ENCODE measurements around the gene COX7A2L. TPM values are rescaled to one million over a fixed set of nuclear protein-coding genes. Genes with fewer than 3 reads are reported as not detected.

The COX7A2L gene
- polyA plus RNA-seq, 1 of the 3 experiments (the other 2 are of a cell fraction), result 77.6 TPM

- 70% methylated on average over 3 of the region's 3 CpGs for WGBS (ENCODE audit: low lambda C conversion rate)
- TF ChIP-seq TEAD4 (IDR thresholded peaks at IDR 0.05; ENCODE audit: borderline replicate concordance, insufficient read depth) (peak; percentile 22; the same call in 1 of the 2 replicates), MAX (IDR thresholded peaks at IDR 0.05; ENCODE audit: low read depth) (peak; percentile 29; the same call in 1 of the 2 replicates), FOSL2 (IDR thresholded peaks at IDR 0.05; ENCODE audit: borderline replicate concordance, low read depth) (peak; percentile 92), TCF12 (IDR thresholded peaks at IDR 0.05) (peak; percentile 77), EZH2phosphoT487 (IDR thresholded peaks at IDR 0.05; ENCODE audit: borderline replicate concordance, low read depth) (no peak), EP300 (IDR thresholded peaks at IDR 0.05; ENCODE audit: borderline replicate concordance in 1 of 2, low read depth in 1 of 2, low read length in 1 of 2) (peak in 1 of 2 experiments; percentile 75; a peak in 1 of 4 replicates), POLR2AphosphoS5 (IDR thresholded peaks at IDR 0.05; ENCODE audit: low read depth, low read length) (peak; percentile 59; the same call in 1 of the 2 replicates), FOXM1 (IDR thresholded peaks at IDR 0.05; ENCODE audit: low read depth) (no peak), JUND (IDR thresholded peaks at IDR 0.05) (peak; percentile 87), NFIC (IDR thresholded peaks at IDR 0.05; ENCODE audit: borderline replicate concordance) (peak; percentile 46; the same call in 1 of the 2 replicates), TAF1 (IDR thresholded peaks at IDR 0.05; ENCODE audit: borderline replicate concordance, low read depth, low read length) (no peak), PBX3 (IDR thresholded peaks at IDR 0.05) (peak; percentile 70)
Measured at GRCh38 chr2:42314892-42315468, 46.0 kb downstream of the COX7A2L start.

GRCh38 chr2:42312106-42312505 lies 48.9 kb downstream of the COX7A2L start:
- ChIA-PET POLR2A (no interaction called here), CTCF (interaction anchor here (1.9 kb wide), 1 partner anchor 16 kb away, joined by 5 read pairs; no protein-coding TSS in a partner anchor)
- Histone ChIP-seq H3K4me2 (no peak overlapping the region), H3F3A (replicated peaks; ENCODE audit: insufficient read depth) (peaks cover 28% of the 10 kb centered on the region), H3K4me3 (ENCODE audit: low read depth in 2 of 2, low read length in 1 of 2) (no peak overlapping the region), H3K9me3 (no peaks in the 10 kb centered on the region), H3K36me3 (replicated peaks in 1 of 2; ENCODE audit: control insufficient read depth in 1 of 2, insufficient read depth in 2 of 2, low read length in 1 of 2) (peaks cover 29 to 35% of the 10 kb centered on the region in 2 experiments), H3K4me1 (ENCODE audit: control insufficient read depth in 1 of 2, insufficient read depth in 2 of 2, low read depth in 1 of 2, low read length in 1 of 2) (peaks cover 0 to 27% of the 10 kb centered on the region in 2 experiments; a peak in 1 of 4 replicates), H2AFZ (ENCODE audit: low read depth) (no peak overlapping the region), H3K27me3 (ENCODE audit: insufficient read depth) (no peaks in the 10 kb centered on the region), H3K79me2 (ENCODE audit: insufficient read depth) (no peaks in the 10 kb centered on the region), H3K9me2 (no peaks in the 10 kb centered on the region), H3K27ac (ENCODE audit: low read depth in 2 of 2, low read length in 1 of 2) (no peak overlapping the region), H3K9ac (no peak overlapping the region), H4K20me1 (ENCODE audit: insufficient read depth) (no peaks in the 10 kb centered on the region)
- TF ChIP-seq RFX5 (IDR thresholded peaks at IDR 0.05; ENCODE audit: low read length) (no peak), NFIC (IDR thresholded peaks at IDR 0.05; ENCODE audit: borderline replicate concordance) (no peak), REST (IDR thresholded peaks at IDR 0.05; ENCODE audit: low read depth, low read length) (no peak), EZH2phosphoT487 (IDR thresholded peaks at IDR 0.05; ENCODE audit: borderline replicate concordance, low read depth) (no peak), CHD2 (IDR thresholded peaks at IDR 0.05; ENCODE audit: low read length, partially characterized antibody) (no peak), PBX3 (IDR thresholded peaks at IDR 0.05) (no peak)
- no peak for DNase-seq
- WGBS (ENCODE audit: low lambda C conversion rate), result 92% methylated on average over 4 of the region's 4 CpGs

More at GRCh38 chr2:42314892-42315468, 46.0 kb downstream of the COX7A2L start:
- Histone ChIP-seq H2AFZ (ENCODE audit: low read depth) (peak overlapping the region; percentile 11; the same call in 1 of the 2 replicates), H3K9ac (peak overlapping the region; percentile 33), H3K9me3 (no peaks in the 10 kb centered on the region), H3K36me3 (replicated peaks in 1 of 2; ENCODE audit: control insufficient read depth in 1 of 2, insufficient read depth in 2 of 2, low read length in 1 of 2) (peaks cover 47 to 49% of the 10 kb centered on the region in 2 experiments), H3K27ac (ENCODE audit: low read depth in 2 of 2, low read length in 1 of 2) (peak overlapping the region in 1 of 2 experiments; percentile 89; a peak in 2 of 4 replicates), H3K79me2 (ENCODE audit: insufficient read depth) (no peaks in the 10 kb centered on the region), H3F3A (replicated peaks; ENCODE audit: insufficient read depth) (peaks cover 28% of the 10 kb centered on the region), H3K9me2 (no peaks in the 10 kb centered on the region), H4K20me1 (ENCODE audit: insufficient read depth) (no peaks in the 10 kb centered on the region), H3K4me3 (ENCODE audit: low read depth in 2 of 2, low read length in 1 of 2) (no peak overlapping the region), H3K27me3 (ENCODE audit: insufficient read depth) (no peaks in the 10 kb centered on the region), H3K4me2 (peak overlapping the region; percentile 35; the same call in 1 of the 2 replicates), H3K4me1 (ENCODE audit: control insufficient read depth in 1 of 2, insufficient read depth in 2 of 2, low read depth in 1 of 2, low read length in 1 of 2) (peaks cover 0 to 27% of the 10 kb centered on the region in 2 experiments; a peak in 1 of 4 replicates)
- CTCF ChIA-PET, result interaction anchor here (0.9 to 1.3 kb wide), 3 partner anchors 13 to 445 kb away, joined by 3 to 4 read pairs (median 3); no protein-coding TSS in a partner anchor
- POLR2A ChIA-PET, result no interaction called here
- no peak for DNase-seq
